ENCODE measurements around the gene PPTC7.

DNA sequence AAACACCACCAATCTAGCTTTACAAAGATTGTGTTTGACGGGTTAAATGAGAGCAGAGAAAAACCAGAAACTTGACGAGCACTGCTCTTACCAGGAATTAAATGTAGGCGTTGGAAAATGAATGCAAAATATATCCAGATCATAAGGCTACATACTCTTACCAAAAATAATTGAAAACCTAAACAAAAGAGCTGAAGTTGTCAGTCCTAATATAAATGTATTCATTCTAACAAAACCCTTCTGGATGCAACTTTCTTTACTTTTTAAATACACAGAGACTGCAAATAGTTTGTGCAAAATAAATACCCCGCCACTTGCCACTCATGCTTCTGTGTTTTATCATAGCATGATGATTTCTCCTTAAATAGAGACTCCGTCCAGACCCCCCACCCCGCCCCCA, 48.3 kb downstream of the PPTC7 start:
- no peak for TF ChIP-seq POLR2A (IDR thresholded peaks at IDR 0.05; ENCODE audit: low read depth, low read length)
- TF ChIP-seq POLR2AphosphoS5 (IDR thresholded peaks at IDR 0.05; ENCODE audit: low read depth, low read length) = no peak

All from GM12891 (cell line).